A673 (cell line): ENCODE results near the gene SAG. TPM values are rescaled to one million over a fixed set of nuclear protein-coding genes. Genes with fewer than 3 reads are reported as not detected.

Experiments used
- BruUV-seq: library from RNA; stranded (reverse); fragments of 400-500 nt; replicated peaks from 2 replicates; lab custom pipeline; 2021; lab: Mats Ljungman, UMichigan
- CTCF ChIA-PET: fragments of 300-600 bp; sonication (Branson Sonifier 250); formaldehyde crosslinking; loops from one replicate; lab custom pipeline; 2022; ENCODE audit warnings: antibody characterized with exemption; lab: Charles Lee
- POLR2A ChIA-PET: fragments of 300-600 bp; sonication (Branson Sonifier 250); formaldehyde crosslinking; loops from one replicate; lab custom pipeline; 2022; ENCODE audit warnings: antibody characterized with exemption; ENCODE audit not compliant: low non-redundant PET; lab: Charles Lee
- DNase-seq: peaks from one replicate; pipeline ENCODE4 v3.0.0-alpha.2; 2015; ENCODE audit warnings: low spot score
- H3K27ac ChIP-seq: fragments of 200-600 bp; sonication (generic); 2 replicates; pipeline ENCODE4 v1.5.1; 2016; ENCODE audit warnings: mixed run types, low read depth, mild to moderate bottlenecking, mixed read lengths, antibody characterized with exemption, low read length; ENCODE audit not compliant: poor library complexity, severe bottlenecking
- H3K27me3 ChIP-seq: fragments of 200-600 bp; sonication (generic); replicated peaks from 2 replicates; pipeline ENCODE4 v1.6.1; 2017; ENCODE audit warnings: mixed run types, low read depth, mild to moderate bottlenecking, mixed read lengths, antibody characterized with exemption, low read length; ENCODE audit not compliant: insufficient read depth, poor library complexity
- H3K36me3 ChIP-seq: fragments of 200-600 bp; sonication (generic); 2 replicates; pipeline ENCODE4 v1.6.1; 2016; ENCODE audit warnings: mixed run types, mild to moderate bottlenecking, mixed read lengths, antibody characterized with exemption, low read length; ENCODE audit not compliant: insufficient read depth, poor library complexity, severe bottlenecking
- H3K4me1 ChIP-seq: fragments of 200-600 bp; sonication (generic); 2 replicates; pipeline ENCODE4 v1.6.1; 2017; ENCODE audit warnings: mixed run types, mild to moderate bottlenecking, mixed read lengths, antibody characterized with exemption, low read length; ENCODE audit not compliant: insufficient read depth, poor library complexity, severe bottlenecking
- H3K4me3 ChIP-seq: fragments of 200-600 bp; sonication (generic); 2 replicates; pipeline ENCODE4 v1.5.1; 2016; ENCODE audit warnings: low read depth, mixed run types, mild to moderate bottlenecking, mixed read lengths, low read length; ENCODE audit not compliant: poor library complexity, severe bottlenecking
- H3K9me3 ChIP-seq: fragments of 200-600 bp; sonication (generic); 2 replicates; pipeline ENCODE4 v1.6.1; 2016; ENCODE audit warnings: mixed run types, low read depth, mild to moderate bottlenecking, mixed read lengths, antibody characterized with exemption, low read length; ENCODE audit not compliant: poor library complexity, severe bottlenecking
- EZH2 ChIP-seq: fragments of 200-600 bp; sonication (generic); IDR thresholded peaks from 2 replicates; pipeline ENCODE4 v1.6.1; 2017; ENCODE audit warnings: borderline replicate concordance, low read depth, mild to moderate bottlenecking, mixed read lengths, antibody characterized with exemption, low read length; ENCODE audit not compliant: poor library complexity, severe bottlenecking
- intact Hi-C: fragments of 100-400 bp; cut with micrococcal nuclease; formaldehyde crosslinking; loops from one replicate; pipeline ENCODE4 v1.10.0; 2022; ENCODE audit not compliant: unreplicated experiment
- total RNA-seq: library from RNA; stranded (reverse); gene quantifications from 2 replicates; pipeline ENCODE4 v1.2.3, GENCODE V29; 2021
- TF ChIP-seq, protein P1 (sequence below): fragments of 300-800, 200-600 bp; sonication (generic); conservative IDR thresholded peaks from 2 replicates; pipeline ENCODE4 v1.5.1; 2017; ENCODE audit warnings: low read depth, mild to moderate bottlenecking, antibody characterized with exemption, low read length, moderate library complexity, mixed read lengths

Gene SAG
- total RNA-seq, 1 experiment from 2014 or later = 1.3 TPM

- Histone ChIP-seq H3K4me1 (peaks cover 6% of the 10 kb centered on the region), H3K27me3 (no peaks in the 10 kb centered on the region), H3K36me3 (no peaks in the 10 kb centered on the region), H3K4me3 (no peak overlapping the region), H3K9me3 (no peaks in the 10 kb centered on the region), H3K27ac (no peak overlapping the region)
- BruUV-seq = no TSS peak
- DNase-seq = no peak
- POLR2A ChIA-PET = interaction anchor here (0.6 kb wide), 1 partner anchor 269 kb away, joined by 3 read pairs; no protein-coding TSS in a partner anchor
- CTCF ChIA-PET = interaction anchor here (0.6 to 0.7 kb wide), 2 partner anchors 63 to 243 kb away, joined by 4 read pairs; no protein-coding TSS in a partner anchor
- TF ChIP-seq, protein P1, sequence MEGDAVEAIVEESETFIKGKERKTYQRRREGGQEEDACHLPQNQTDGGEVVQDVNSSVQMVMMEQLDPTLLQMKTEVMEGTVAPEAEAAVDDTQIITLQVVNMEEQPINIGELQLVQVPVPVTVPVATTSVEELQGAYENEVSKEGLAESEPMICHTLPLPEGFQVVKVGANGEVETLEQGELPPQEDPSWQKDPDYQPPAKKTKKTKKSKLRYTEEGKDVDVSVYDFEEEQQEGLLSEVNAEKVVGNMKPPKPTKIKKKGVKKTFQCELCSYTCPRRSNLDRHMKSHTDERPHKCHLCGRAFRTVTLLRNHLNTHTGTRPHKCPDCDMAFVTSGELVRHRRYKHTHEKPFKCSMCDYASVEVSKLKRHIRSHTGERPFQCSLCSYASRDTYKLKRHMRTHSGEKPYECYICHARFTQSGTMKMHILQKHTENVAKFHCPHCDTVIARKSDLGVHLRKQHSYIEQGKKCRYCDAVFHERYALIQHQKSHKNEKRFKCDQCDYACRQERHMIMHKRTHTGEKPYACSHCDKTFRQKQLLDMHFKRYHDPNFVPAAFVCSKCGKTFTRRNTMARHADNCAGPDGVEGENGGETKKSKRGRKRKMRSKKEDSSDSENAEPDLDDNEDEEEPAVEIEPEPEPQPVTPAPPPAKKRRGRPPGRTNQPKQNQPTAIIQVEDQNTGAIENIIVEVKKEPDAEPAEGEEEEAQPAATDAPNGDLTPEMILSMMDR = no peak
- no peak for TF ChIP-seq EZH2
- intact Hi-C loops = no loop called here
Measured at GRCh38 chr2:233342301-233342700, 34.7 kb downstream of the SAG start.

- Histone ChIP-seq H3K27ac (no peak overlapping the region), H3K4me1 (no peaks in the 10 kb centered on the region), H3K4me3 (no peak overlapping the region), H3K9me3 (no peaks in the 10 kb centered on the region), H3K27me3 (no peaks in the 10 kb centered on the region), H3K36me3 (no peaks in the 10 kb centered on the region)
- no peak for DNase-seq
- POLR2A ChIA-PET = no interaction called here
- intact Hi-C loops = no loop called here
- no TSS peak for BruUV-seq
- TF ChIP-seq EZH2 = no peak
- TF ChIP-seq, protein P1 = no peak
- CTCF ChIA-PET = interaction anchor here (0.6 kb wide), 1 partner anchor 29 kb away, joined by 9 read pairs; no protein-coding TSS in a partner anchor
Measured at GRCh38 chr2:233343171-233343705, 35.6 kb downstream of the SAG start.

DNA sequence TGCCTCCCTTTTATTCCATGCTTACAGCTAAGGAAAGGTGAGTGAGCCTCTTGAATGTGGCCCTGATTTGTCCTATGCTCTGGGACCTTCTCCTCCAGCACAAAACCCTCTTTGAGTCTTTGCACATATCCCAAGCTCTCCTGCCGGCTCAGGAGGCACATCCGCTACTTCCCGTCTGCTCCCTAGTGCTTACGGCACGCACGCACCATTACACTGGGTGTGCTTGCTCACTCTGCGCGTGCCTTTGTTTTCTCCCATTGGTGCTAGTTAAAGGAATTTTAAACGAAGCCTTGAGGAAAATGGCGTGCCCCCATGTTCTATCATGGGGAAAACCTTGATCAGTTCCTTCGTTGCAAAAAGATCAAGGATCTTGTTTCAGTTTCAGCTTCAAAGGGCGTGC, 38.8 kb downstream of the SAG start:
- CTCF ChIA-PET = no interaction called here

More for the DNA sequence above, 38.8 kb downstream of the SAG start:
- H3K27ac ChIP-seq = no peak overlapping the region
- no peaks in the 10 kb centered on the region for H3K9me3 ChIP-seq
- no peak overlapping the region for H3K4me3 ChIP-seq
- peaks cover 12% of the 10 kb centered on the region for H3K4me1 ChIP-seq
- H3K27me3 ChIP-seq = no peaks in the 10 kb centered on the region
- intact Hi-C loops = no loop called here
- POLR2A ChIA-PET = no interaction called here
- no peak for DNase-seq
- no TSS peak for BruUV-seq
- H3K36me3 ChIP-seq = no peaks in the 10 kb centered on the region
- TF ChIP-seq, protein P1 = no peak
- no peak for TF ChIP-seq EZH2
